GM19452 (cell line): ENCODE measurements around the gene LDB2.
"Not testable (repeated sequence)": the region's sequence is repeated elsewhere in the genome, so short reads cannot be mapped to it uniquely, and the experiment has no call there.

Source experiments
- ATAC-seq: cut with Tn5 transposase; IDR thresholded peaks from one replicate; pipeline ENCODE4 v1.9.1; 2021; ENCODE audit not compliant: unreplicated experiment

Gene LDB2

GRCh38 chr4:16897991-16898827 is at the start of gene LDB2:
Gene LDB2, minus strand, starts transcription at chr4:16898645.
- ATAC-seq: no peak

- no peak for ATAC-seq
Observed at GRCh38 chr4:16942491-16942890, 44.0 kb upstream of the LDB2 start.

GRCh38 chr4:16939178-16939577 is 40.7 kb upstream of the LDB2 start:
- ATAC-seq: no peak

- no peak for ATAC-seq
Observed at GRCh38 chr4:16938512-16939040, 40.1 kb upstream of the LDB2 start.

- no peak for ATAC-seq
Observed at GRCh38 chr4:16931339-16932305, 33.2 kb upstream of the LDB2 start.

- ATAC-seq: no peak
Observed at GRCh38 chr4:16926214-16926613, 27.8 kb upstream of the LDB2 start.

- ATAC-seq: not testable (repeated sequence)
Observed at GRCh38 chr4:16918716-16919115, 20.3 kb upstream of the LDB2 start.

GRCh38 chr4:16916719-16917337 is 18.4 kb upstream of the LDB2 start:
- ATAC-seq: peak; percentile 98

- no peak for ATAC-seq
Observed at GRCh38 chr4:16916031-16916430, 17.6 kb upstream of the LDB2 start.

- no peak for ATAC-seq
Observed at GRCh38 chr4:16914208-16914607, 15.8 kb upstream of the LDB2 start.

- ATAC-seq: no peak
Observed at GRCh38 chr4:16912896-16913295, 14.5 kb upstream of the LDB2 start.

GRCh38 chr4:16909281-16909680 is 10.8 kb upstream of the LDB2 start:
- no peak for ATAC-seq

GRCh38 chr4:16908377-16909021 is 10.1 kb upstream of the LDB2 start:
- ATAC-seq: no peak

GRCh38 chr4:16900325-16900724 is 1.9 kb upstream of the LDB2 start:
- ATAC-seq: no peak

- no peak for ATAC-seq
Observed at GRCh38 chr4:16896881-16897750, 1.3 kb downstream of the LDB2 start.

GRCh38 chr4:16894406-16894805 is 4.0 kb downstream of the LDB2 start:
- no peak for ATAC-seq

GRCh38 chr4:16893141-16893651 is 5.2 kb downstream of the LDB2 start:
- no peak for ATAC-seq

- no peak for ATAC-seq
Observed at GRCh38 chr4:16890651-16891050, 7.8 kb downstream of the LDB2 start.

- ATAC-seq: no peak
Observed at GRCh38 chr4:16889945-16890344, 8.5 kb downstream of the LDB2 start.
